AG08396 (cell line): ENCODE results near the gene CD4.
A peak's percentile ranks its signal among the peaks of the same experiment; 100 is the strongest.

Experiments
- DNase-seq: peaks from one replicate; pipeline ENCODE4 v3.0.0; 2012; ENCODE audit warnings: low spot score, mixed read lengths

The CD4 gene

DNA sequence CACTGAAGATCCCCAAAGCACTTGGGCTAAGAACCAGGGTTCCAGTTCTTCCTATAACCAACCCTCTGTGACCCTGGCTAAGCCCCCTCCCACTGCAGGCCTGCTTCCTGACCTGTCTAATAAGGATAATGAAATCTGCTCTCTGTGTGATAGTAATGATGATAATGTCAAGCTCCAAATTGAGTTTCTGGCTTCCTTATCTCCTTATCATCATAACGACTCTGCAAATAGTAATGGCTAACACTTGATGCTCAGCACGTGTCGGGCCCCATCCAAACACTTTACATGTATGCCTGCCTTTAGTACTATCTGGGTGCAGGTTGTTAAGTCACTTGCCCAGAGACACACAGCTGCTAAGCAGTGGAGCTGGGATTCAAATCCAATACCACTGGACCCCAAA is 27.3 kb downstream of the CD4 start:
- DNase-seq: no peak

DNA sequence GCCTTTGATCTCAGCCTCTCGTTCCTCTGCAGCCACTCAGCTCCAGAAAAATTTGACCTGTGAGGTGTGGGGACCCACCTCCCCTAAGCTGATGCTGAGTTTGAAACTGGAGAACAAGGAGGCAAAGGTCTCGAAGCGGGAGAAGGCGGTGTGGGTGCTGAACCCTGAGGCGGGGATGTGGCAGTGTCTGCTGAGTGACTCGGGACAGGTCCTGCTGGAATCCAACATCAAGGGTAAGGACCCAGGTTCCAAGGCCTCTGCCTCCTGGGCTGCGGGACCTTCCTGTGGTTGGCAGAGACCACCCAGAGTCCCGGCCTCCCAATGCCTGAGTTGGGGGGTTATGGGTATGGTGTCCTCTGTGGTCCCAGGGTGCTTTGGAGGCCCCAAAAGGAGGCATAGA is 27.8 kb downstream of the CD4 start:
- no peak for DNase-seq

DNA sequence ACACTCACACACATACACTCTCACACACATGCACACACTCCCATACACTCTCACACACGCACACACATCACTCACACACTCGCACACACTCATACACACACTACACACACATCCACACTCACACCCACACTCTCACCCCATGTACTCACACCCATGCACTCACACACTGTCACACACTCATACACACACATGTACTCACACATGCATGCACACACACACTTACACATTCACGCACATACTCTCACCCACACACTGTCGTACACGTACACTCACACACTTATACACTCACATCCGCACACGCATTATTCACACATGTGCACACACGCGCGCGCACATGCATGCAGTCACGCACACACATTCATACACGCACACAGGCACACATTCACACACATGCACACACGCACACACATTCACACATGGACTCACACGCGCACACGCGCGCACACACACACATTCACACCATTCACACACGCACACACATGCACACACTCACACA is 28.4 kb downstream of the CD4 start:
- DNase-seq: no peak

DNA sequence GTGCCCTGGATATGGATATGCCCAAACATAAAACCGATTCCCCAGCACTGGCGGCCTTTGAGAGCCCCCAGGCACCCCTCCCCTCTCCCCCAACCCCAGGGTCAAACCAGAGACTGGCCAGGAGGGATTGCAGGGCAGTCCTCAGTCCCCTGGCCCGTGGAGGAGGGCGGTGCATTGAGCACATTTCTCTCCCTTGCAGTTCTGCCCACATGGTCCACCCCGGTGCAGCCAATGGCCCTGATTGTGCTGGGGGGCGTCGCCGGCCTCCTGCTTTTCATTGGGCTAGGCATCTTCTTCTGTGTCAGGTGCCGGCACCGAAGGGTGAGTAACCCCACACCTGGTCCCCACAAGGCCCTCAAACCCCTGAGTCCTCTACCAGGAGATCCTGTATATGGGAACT is 28.9 kb downstream of the CD4 start:
- no peak for DNase-seq

- no peak for DNase-seq
Measured at GRCh38 chr12:6818645-6819044, 29.3 kb downstream of the CD4 start.

DNA sequence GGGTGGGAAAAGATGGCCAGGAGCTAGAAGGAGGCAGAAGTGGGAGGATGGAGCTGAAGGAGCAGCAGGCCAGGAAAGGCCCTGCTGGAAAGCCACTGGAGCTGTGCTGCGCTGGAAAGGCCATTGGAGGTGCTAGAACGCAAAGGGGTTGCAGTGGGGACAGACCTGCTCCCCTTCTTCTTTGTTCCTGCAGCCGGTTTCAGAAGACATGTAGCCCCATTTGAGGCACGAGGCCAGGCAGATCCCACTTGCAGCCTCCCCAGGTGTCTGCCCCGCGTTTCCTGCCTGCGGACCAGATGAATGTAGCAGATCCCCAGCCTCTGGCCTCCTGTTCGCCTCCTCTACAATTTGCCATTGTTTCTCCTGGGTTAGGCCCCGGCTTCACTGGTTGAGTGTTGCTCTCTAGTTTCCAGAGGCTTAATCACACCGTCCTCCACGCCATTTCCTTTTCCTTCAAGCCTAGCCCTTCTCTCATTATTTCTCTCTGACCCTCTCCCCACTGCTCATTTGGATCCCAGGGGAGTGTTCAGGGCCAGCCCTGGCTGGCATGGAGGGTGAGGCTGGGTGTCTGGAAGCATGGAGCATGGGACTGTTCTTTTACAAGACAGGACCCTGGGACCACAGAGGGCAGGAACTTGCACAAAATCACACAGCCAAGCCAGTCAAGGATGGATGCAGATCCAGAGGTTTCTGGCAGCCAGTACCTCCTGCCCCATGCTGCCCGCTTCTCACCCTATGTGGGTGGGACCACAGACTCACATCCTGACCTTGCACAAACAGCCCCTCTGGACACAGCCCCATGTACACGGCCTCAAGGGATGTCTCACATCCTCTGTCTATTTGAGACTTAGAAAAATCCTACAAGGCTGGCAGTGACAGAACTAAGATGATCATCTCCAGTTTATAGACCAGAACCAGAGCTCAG is 30.0 kb downstream of the CD4 start:
- no peak for DNase-seq

DNA sequence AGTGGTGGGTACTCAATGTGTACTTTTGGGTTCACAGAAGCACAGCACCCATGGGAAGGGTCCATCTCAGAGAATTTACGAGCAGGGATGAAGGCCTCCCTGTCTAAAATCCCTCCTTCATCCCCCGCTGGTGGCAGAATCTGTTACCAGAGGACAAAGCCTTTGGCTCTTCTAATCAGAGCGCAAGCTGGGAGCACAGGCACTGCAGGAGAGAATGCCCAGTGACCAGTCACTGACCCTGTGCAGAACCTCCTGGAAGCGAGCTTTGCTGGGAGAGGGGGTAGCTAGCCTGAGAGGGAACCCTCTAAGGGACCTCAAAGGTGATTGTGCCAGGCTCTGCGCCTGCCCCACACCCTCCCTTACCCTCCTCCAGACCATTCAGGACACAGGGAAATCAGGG is 30.8 kb downstream of the CD4 start:
- no peak for DNase-seq

DNA sequence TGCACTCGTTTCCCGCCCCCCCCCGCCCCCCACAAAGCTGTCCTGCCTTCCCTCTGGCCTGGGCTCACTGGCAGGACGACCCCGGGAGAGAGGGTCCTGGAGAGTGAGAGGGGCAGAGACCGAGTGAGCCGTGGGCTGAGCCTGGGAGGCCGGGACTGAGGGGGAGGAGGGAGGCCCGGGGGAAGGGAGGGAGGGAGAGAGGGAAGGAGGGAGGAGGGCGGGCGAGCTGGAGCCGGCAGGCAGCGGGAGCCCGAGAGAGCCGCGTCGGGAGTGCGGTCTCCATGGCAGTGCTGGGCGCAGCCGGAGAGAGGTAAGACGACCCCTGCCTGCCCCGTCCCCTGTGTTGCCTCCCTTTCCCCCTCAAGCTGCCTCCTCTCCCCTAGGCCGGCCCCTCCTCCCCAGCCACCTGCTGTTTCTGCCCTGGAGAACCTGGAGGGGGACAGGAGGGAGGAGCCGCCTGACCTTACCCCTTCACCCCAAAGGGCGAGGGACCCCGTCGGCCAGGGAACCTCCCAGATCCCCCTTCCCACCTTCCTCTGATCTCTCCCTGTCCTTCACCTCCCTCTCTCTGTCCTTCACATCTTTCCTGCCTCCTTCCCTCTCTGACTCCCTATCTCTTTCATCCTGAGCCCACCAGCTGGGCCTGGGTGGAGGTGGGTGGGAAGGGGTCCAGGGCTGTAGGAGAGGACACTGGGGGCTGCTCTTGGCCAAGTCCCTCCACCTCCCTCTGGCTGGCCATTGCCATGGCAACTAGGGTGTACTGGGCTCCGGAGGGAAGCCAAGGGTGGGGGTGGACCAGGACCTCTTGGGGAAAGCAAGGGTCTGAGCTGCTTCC is 32.5 kb downstream of the CD4 start, which contains the start of gene GPR162:
Gene GPR162 (plus strand): TSS at position 231 of the 835 bp plus-strand sequence. CDS start 2,078 bp downstream, outside the sequence.
- DNase-seq: peak; percentile 80

DNA sequence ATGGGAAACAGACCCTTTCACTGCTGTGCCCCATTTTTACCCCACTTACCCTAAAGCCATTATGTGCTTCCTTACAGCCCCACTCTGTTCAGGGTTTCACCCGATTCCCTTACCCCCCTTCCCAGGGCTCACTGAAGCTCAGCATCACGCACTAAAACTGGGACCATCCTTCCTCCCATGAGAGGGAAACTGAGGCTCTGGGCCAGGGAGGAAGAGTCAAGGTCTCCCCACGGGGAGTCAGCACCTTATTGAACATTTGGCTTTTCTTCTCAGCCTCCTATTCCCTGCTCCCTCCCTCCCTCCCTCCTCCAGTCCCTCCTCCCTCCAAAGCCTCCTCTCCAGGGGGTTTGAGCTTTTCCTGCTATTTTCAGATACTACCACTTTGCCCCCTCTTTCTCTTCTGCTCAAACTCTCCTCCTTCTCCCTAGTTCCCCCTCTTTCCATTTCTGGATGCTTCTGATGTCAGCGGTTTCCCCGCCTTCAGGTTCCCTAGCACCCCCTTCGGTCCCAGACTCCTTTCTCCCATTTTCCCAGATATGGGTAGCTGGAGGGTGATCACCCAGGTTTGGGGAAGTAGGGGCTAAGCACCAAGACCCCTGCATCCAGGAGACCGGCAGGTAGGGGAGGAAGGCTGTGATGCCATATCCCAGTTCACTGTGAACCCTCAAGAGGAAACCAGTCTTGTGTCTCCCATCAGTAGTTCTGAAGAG is 33.3 kb downstream of the CD4 start:
- no peak for DNase-seq

DNA sequence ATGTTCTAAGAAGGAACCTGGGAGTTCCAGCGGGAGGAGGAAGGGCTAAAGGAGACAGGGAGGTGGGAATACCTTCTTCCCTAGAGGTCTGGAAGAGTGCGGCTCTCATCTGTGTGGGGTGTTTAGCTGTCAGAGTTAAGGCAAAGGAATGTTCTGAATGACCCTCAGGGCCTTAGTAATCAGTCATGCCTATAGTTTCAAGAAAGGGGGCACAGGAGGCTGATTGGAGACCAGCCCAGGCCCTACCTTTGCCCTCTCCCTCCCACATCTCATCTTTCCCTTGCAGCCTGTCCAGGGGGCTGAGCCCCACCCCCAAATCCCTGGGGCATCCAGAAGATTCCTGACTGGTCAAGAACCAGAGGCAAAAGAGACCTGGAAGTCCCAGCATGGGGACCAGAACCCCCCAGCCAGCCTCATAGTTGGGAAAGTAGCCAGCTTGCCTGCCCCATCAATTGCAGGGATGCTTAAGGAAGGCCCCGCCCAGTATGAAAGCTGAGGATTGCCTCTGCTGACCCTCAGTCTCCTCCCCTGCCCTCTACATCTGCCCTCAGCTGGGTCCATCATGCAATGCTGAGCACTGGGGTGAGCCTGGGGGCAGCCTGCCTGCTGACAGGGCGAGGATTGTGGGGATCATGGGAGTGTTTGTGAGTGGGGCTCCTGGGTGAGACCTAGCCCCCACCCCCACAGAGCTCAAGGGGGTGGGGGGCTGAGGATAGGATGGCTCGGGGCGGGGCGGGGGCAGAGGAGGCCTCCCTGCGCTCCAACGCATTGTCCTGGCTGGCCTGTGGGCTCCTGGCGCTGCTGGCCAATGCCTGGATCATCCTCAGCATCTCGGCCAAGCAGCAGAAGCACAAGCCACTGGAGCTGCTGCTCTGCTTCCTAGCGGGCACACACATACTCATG is 34.1 kb downstream of the CD4 start:
- no peak for DNase-seq

GRCh38 chr12:6824085-6824775 is 34.9 kb downstream of the CD4 start:
- DNase-seq: no peak

DNA sequence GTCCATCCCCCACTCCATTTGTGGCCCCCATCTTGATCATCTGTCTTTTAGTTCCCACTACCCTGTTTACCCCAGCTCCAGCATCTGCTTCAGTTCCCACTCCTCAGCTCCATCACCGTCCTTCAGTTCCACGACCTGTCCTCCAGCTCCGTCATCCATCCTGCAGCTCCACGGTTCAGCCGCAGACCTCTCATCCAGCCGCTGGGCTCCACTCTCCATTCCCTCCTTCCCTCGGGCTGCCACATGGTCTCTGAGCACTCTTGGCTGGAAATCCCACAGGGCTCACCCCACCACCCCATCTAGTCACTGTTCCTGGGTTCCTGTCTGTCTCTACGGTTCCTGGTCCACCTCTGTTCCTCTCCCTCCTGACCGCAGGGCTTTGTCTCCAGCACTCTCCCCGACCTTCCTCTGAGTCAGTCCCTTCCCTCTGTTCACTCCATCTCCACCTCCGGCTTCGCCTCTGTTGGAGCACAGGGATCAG is 35.6 kb downstream of the CD4 start:
- peak; percentile 55 for DNase-seq

GRCh38 chr12:6825398-6826124 is 36.2 kb downstream of the CD4 start:
- DNase-seq: peak; percentile 94

DNA sequence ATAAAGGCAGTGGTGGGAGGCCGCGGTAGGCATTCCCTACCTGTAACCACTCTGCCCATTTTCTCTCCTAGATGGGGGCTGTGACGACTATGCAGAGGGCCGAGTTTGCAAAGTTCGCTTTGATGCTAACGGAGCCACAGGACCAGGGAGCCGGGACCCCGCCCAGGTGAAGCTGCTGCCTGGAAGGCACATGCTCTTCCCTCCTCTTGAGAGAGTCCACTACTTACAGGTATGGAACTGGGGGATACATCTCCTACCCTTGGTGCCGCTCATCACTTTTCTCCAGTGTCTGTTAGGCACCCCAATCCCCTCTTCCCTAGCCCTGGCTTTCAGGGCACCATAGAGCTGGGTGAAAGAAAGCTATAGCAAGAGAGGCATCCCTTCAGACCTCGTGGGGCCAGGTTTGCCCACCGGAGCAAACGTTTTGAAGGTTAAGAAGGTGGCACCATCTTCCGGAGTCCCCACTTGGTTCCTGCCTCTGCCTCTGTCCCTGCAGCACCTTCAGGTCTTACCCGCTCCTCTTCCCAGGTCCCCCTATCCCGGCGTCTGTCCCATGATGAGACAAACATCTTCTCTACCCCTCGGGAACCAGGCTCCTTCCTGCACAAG is 36.9 kb downstream of the CD4 start:
- no peak for DNase-seq

DNA sequence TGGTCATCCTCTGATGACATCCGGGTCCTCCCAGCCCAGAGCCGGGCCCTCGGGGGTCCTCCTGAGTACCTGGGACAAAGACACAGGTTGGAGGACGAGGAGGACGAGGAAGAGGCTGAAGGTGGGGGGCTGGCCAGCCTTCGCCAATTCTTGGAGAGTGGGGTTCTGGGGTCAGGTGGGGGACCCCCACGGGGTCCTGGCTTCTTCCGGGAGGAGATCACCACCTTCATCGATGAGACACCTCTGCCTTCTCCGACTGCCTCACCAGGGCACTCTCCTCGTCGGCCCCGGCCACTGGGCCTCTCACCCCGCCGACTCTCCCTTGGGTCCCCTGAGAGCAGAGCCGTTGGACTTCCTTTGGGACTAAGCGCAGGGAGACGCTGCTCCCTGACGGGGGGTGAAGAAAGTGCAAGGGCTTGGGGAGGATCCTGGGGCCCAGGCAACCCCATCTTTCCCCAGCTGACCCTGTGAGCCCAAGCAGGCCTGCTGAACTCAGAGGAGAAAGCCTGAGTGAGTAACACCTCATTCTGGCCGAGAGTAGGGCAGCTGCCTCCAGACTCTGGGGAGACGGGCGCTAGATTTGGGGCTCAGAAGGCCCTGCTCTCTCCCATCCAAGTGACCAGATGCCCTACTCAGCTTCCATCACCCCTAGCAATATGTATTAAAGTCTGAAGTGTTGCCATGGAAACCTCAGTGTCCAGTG is 37.6 kb downstream of the CD4 start:
- DNase-seq: no peak

GRCh38 chr12:6827437-6827911 is 38.1 kb downstream of the CD4 start:
- peak; percentile 91 for DNase-seq

GRCh38 chr12:6827982-6828780 is 38.9 kb downstream of the CD4 start, which contains the start of gene P3H3:
P3H3 (plus strand) TSS chr12:6828407; CDS start chr12:6828441, 34 bp downstream.
- DNase-seq: peak; percentile 77
